HG03064 (cell line): ENCODE results near the gene CACNG4.

Experiments used
- ATAC-seq: cut with Tn5 transposase; IDR thresholded peaks from one replicate; pipeline ENCODE4 v1.9.1; 2021; ENCODE audit warnings: low read depth; ENCODE audit not compliant: unreplicated experiment

The CACNG4 gene

DNA sequence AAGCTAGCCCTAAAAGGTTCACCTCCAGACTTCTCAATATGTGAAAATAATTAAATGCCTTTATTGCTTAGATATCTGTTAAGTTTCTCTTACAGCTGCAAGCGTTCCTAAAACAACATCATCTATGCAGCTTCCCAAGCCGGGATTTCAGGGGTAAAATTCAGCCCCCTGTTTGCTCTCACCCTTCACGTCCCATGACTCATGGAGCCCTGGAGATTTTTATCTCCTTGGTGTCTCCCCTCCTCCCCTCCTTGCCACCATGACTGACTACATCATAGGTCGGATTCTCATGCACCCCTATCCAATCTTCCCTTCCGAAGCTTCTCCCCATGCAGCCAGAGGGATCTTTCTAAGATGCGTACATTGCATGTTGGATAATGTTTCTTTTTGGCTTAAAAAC is 21.0 kb upstream of the CACNG4 start:
- no peak for ATAC-seq

DNA sequence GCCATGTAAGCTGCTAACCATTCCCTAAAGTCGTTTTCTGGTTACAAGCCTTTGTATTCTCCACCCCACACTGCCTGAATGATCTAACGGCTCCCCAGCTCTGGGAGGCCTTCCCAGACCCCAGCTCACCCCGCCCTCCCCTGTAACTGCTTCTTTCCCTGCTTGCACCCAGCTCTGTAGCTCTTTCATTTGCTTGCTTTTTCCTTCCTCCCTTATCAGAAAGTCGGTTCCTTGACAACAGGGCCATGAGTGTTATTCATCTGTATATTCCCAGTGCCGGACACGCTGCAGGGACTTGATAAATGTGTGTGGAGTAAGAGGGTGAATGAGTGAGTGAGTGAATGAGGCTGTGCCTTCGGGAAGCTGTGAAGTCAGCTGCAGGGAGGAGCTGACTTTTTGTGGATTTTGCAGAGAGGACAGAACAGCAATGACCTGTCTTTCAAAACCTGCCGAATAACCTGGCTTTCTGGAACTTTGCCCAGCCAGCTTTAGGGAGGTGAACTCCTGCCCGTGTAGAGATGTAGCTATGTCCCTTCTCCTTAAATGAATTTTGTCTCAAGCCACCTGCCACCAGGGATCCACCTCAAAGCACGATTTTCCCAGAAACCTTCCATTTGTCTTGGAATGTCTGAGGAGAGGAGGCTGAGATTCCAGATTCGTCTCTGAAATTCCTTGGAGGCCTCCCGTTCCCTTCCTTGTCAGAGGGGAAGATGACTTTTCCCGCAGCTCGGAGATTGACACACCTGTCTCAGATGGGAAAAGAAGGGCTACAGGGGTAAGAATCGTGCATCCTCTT is 20.0 kb upstream of the CACNG4 start:
- ATAC-seq, result no peak

GRCh38 chr17:66945147-66945835 is 19.2 kb upstream of the CACNG4 start:
- no peak for ATAC-seq

DNA sequence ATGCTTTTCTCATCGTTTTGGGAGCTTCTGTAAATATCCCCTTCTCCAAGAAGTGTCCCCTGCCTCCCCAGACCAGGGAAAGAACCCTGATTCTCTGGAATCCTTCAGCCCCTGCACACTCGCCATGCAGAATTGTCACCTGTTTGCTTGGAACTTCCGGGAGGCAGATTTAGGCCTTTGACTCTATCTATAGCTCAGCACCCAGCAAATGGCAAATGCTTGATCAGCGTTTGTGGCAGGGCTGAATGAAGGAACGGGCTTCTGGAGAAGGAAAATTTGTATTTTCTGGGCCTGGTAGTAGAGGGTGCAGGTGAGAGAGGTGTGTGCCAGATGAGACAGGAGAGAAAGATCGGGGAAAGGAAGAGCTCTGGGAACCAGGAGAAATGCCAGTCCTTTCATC is 18.3 kb upstream of the CACNG4 start:
- no peak for ATAC-seq

DNA sequence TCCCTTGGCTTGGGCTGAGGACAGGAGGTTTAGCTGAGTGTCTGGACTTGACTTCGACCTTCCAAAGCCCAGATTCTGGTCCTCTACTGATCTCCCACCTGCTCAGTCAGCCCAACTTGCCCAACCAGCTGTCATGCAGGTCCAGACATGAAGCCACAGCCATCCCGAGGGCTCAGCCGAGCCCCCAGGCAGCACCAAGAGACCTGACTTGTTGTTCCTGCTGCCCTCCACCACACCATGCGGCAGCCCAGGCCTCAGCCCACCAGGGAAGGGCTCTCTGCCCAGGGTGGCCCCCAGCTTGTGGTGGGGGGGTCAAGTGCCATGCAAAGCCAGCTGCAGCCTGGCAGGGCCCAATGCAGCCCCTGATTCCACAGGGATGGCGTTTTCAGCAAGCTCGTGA is 17.2 kb upstream of the CACNG4 start:
- ATAC-seq, result no peak

- ATAC-seq, result no peak
Measured at GRCh38 chr17:66948061-66948750, 16.3 kb upstream of the CACNG4 start.

- no peak for ATAC-seq
Measured at GRCh38 chr17:66949501-66949900, 15.0 kb upstream of the CACNG4 start.

DNA sequence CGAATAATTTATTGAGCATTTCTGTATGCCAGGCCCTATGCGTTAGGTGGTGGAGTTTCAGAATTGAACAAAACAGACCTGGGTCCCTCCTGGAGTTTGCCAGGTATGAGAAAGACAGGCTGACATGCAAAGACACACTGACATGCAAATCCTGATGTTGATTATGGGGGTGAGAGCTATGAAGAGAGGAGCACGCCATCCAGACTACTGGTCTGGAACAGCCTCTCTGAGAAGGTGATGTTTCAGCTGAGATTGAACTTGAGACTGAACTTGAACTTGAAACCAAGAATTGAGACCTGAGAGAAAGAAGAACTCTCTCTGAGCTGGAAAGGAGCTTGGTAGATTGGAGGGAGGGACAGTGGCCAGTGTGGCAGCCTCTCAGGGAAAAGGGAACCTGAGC is 14.2 kb upstream of the CACNG4 start:
- ATAC-seq, result no peak

GRCh38 chr17:66950886-66951604 is 13.5 kb upstream of the CACNG4 start:
- no peak for ATAC-seq

GRCh38 chr17:66951605-66951953 is 12.9 kb upstream of the CACNG4 start:
- ATAC-seq, result no peak

- ATAC-seq, result no peak
Measured at GRCh38 chr17:66952031-66952524, 12.4 kb upstream of the CACNG4 start.

- ATAC-seq, result no peak
Measured at GRCh38 chr17:66952681-66953629, 11.6 kb upstream of the CACNG4 start.

GRCh38 chr17:66953630-66954020 is 10.9 kb upstream of the CACNG4 start:
- no peak for ATAC-seq

- no peak for ATAC-seq
Measured at GRCh38 chr17:66954632-66955031, 9.9 kb upstream of the CACNG4 start.

- ATAC-seq, result no peak
Measured at GRCh38 chr17:66955821-66956220, 8.7 kb upstream of the CACNG4 start.

DNA sequence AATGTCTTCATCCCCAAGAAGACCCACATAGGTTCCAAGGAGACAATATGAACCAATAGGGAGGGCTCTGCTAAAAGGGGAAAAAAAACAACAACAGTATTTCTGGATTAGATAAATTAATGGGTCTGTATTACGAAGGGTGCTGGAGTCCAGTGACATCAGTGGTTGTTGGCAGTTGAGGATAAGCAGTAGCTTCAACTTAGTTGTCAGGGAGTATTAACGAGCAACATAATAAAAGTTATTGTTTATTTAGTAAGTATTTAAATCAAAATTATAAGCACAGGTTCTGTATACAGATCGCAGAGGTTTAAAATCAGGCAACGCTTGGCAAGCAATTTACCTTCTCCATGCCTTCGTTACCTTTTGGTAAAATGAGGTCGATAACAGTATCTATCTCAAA is 7.6 kb upstream of the CACNG4 start:
- no peak for ATAC-seq

GRCh38 chr17:66957343-66957742 is 7.2 kb upstream of the CACNG4 start:
- no peak for ATAC-seq

- no peak for ATAC-seq
Measured at GRCh38 chr17:66957951-66958579, 6.4 kb upstream of the CACNG4 start.

DNA sequence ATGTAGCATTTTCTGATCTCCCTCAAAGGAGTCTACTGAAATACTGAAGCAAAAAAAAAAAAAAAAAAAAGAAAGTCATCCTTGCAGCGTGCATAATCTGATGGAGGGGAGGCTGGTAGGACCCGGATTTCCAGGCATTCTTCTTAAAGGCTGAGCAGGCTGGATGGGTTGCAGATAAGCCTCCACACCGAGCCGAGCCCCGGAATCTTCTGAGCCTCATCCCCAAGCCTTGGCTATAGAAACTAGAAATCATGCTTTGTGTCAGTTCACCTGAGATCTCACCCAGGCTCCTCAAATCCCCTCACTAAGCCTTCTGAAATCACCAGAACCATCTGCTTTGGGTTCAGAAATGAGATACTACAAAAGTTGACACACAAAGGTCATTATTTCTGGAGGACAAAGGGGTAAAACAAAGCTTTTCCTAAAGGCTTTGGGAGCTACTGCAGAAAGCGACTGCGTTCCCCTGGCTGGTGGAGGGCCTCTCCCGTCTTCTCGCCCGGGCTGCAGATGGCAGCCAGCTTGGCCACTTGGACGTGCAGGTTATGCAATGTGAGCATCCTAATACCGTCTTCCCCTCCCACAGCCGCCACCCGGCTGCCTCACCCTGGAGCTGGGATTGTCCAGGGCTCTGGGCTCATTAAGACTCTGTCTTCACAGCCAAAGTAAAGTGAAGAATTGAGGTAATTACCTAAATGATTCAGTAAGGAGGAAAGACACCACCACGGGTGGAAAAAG is 4.7 kb upstream of the CACNG4 start:
- no peak for ATAC-seq
